ENCODE measurements around the gene ZNF521. TPM values are rescaled to one million over a fixed set of nuclear protein-coding genes. Genes with fewer than 3 reads are reported as not detected.

ZNF521 gene
- total and polyA plus RNA-seq, 4 donors = 0.50 to 3.7 (median 1.5) TPM

- no peaks in the 10 kb centered on the region for H3K36me3 ChIP-seq (ENCODE audit: control insufficient read depth in 4 of 4, insufficient read depth in 3 of 4, low read depth in 1 of 4, low read length in 3 of 4)
- no peak for TF ChIP-seq FOXA2 (IDR thresholded peaks at IDR 0.05)
- no peak for TF ChIP-seq ZBTB33 (IDR thresholded peaks at IDR 0.05)
- H3K9ac ChIP-seq (ENCODE audit: low read depth in 1 of 2, low read length in 2 of 2) = no peak overlapping the region
- peaks cover 0 to 2% (median 0%) of the 10 kb centered on the region in 4 donors for H3K27me3 ChIP-seq (ENCODE audit: control insufficient read depth in 4 of 4, insufficient read depth in 4 of 4, low read length in 3 of 4)
- DNase-seq (ENCODE audit: low spot score) = no peak
- H3K9me3 ChIP-seq (ENCODE audit: control insufficient read depth in 4 of 4, low read length in 3 of 4) = no peaks in the 10 kb centered on the region
- 61% methylated on average over 19 of the region's 19 CpGs for WGBS
- H3K27ac ChIP-seq (ENCODE audit: low read depth in 1 of 2, low read length in 2 of 2) = no peak overlapping the region
- no peaks in the 10 kb centered on the region for H3K4me1 ChIP-seq (ENCODE audit: control insufficient read depth in 4 of 4, insufficient read depth in 4 of 4, low read length in 3 of 4)
- H3K4me3 ChIP-seq (ENCODE audit: low read depth in 1 of 3, low read length in 3 of 3) = no peak overlapping the region
These were observed 274.7 kb downstream of the ZNF521 start for GRCh38 chr18:25077038-25077943.

GRCh38 chr18:25075783-25076182, 276.2 kb downstream of the ZNF521 start:
- DNase-seq (ENCODE audit: low spot score) = no peak
- Histone ChIP-seq H3K4me1 (ENCODE audit: control insufficient read depth in 4 of 4, insufficient read depth in 4 of 4, low read length in 3 of 4) (no peaks in the 10 kb centered on the region), H3K27me3 (ENCODE audit: control insufficient read depth in 4 of 4, insufficient read depth in 4 of 4, low read length in 3 of 4) (peaks cover 0 to under 1% (median 0%) of the 10 kb centered on the region in 4 donors)

GRCh38 chr18:25075331-25075730, 276.6 kb downstream of the ZNF521 start:
- H3K36me3 ChIP-seq (ENCODE audit: control insufficient read depth in 4 of 4, insufficient read depth in 3 of 4, low read depth in 1 of 4, low read length in 3 of 4) = no peaks in the 10 kb centered on the region
- no peaks in the 10 kb centered on the region for H3K4me1 ChIP-seq (ENCODE audit: control insufficient read depth in 4 of 4, insufficient read depth in 4 of 4, low read length in 3 of 4)
- 74% methylated on average over 5 of the region's 5 CpGs for WGBS
- H3K9ac ChIP-seq (ENCODE audit: low read depth in 1 of 2, low read length in 2 of 2) = no peak overlapping the region
- H3K9me3 ChIP-seq (ENCODE audit: control insufficient read depth in 4 of 4, low read length in 3 of 4) = no peaks in the 10 kb centered on the region
- no peak overlapping the region for H3K4me3 ChIP-seq (ENCODE audit: low read depth in 1 of 3, low read length in 3 of 3)
- no peak overlapping the region for H3K27ac ChIP-seq (ENCODE audit: low read depth in 1 of 2, low read length in 2 of 2)
- TF ChIP-seq ATF3 (IDR thresholded peaks at IDR 0.05) (no peak), CTCF (IDR thresholded peaks at IDR 0.05; ENCODE audit: low read depth, low read length, missing input control) (no peak), HNF4G (IDR thresholded peaks at IDR 0.05) (no peak), ZBTB33 (IDR thresholded peaks at IDR 0.05) (no peak), RXRA (IDR thresholded peaks at IDR 0.05) (no peak), GABPA (IDR thresholded peaks at IDR 0.05 in 1 of 2, conservative IDR thresholded peaks at IDR 0.05 in 1 of 2) (no peak), TAF1 (conservative IDR thresholded peaks at IDR 0.05) (no peak), HNF4A (conservative IDR thresholded peaks at IDR 0.05) (no peak), REST (IDR thresholded peaks at IDR 0.05) (no peak), JUND (IDR thresholded peaks at IDR 0.05) (no peak), RAD21 (IDR thresholded peaks at IDR 0.05) (no peak), YY1 (IDR thresholded peaks at IDR 0.05) (no peak), MAX (IDR thresholded peaks at IDR 0.05) (no peak), NR2F2 (IDR thresholded peaks at IDR 0.05) (no peak)
- no peaks in the 10 kb centered on the region for H3K27me3 ChIP-seq (ENCODE audit: control insufficient read depth in 4 of 4, insufficient read depth in 4 of 4, low read length in 3 of 4)
- DNase-seq (ENCODE audit: low spot score) = no peak

More at GRCh38 chr18:25075783-25076182, 276.2 kb downstream of the ZNF521 start:
- Histone ChIP-seq H3K27ac (ENCODE audit: low read depth in 1 of 2, low read length in 2 of 2) (no peak overlapping the region), H3K36me3 (ENCODE audit: control insufficient read depth in 4 of 4, insufficient read depth in 3 of 4, low read depth in 1 of 4, low read length in 3 of 4) (no peaks in the 10 kb centered on the region), H3K9ac (ENCODE audit: low read depth in 1 of 2, low read length in 2 of 2) (no peak overlapping the region), H3K9me3 (ENCODE audit: control insufficient read depth in 4 of 4, low read length in 3 of 4) (no peaks in the 10 kb centered on the region), H3K4me3 (ENCODE audit: low read depth in 1 of 3, low read length in 3 of 3) (no peak overlapping the region)
- WGBS = 80% methylated on average over 3 of the region's 3 CpGs
- TF ChIP-seq FOXA1 (IDR thresholded peaks at IDR 0.05) = no peak
